ENCODE results near the gene GPC6. TPM values are rescaled to one million over a fixed set of nuclear protein-coding genes. Genes with fewer than 3 reads are reported as not detected.

The GPC6 gene
- total and polyA plus RNA-seq, 9 of the 15 experiments (the other 6 are each of a cell fraction or from before 2014, with no cell fraction given) = under 0.01 to 0.20 (median 0.01) TPM; not detected in 4

DNA sequence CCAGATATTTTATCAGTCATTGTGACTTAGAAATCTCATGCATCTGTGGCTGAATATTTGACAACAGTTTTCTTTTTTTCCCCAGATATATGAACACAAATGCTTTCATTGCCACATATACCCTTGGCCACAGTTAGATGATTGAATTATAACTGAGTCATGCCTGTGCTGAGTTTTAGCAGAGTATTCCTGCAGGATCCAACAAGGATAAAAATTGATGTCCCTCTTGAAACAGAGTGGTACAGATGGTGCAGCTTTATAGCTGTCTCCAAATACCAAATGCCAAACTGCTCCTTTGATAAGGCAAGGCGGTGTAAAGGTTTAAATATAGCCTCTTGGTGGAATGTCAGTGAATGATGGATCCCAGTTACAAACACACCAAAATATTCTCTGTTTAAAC lies 428.5 kb downstream of the GPC6 start:
- no peak for DNase-seq (ENCODE audit: extremely low read depth in 1 of 4, low spot score in 3 of 4)
- Histone ChIP-seq H3K4me1 (replicated peaks in 1 of 2; ENCODE audit: control insufficient read depth in 2 of 2, insufficient read depth in 2 of 2, low read length in 2 of 2) (no peaks in the 10 kb centered on the region), H3K4me2 (ENCODE audit: insufficient read depth, low read length) (no peak overlapping the region), H3K9me3 (replicated peaks; ENCODE audit: control insufficient read depth, insufficient read depth, low read depth, low read length) (no peaks in the 10 kb centered on the region), H3K27me3 (ENCODE audit: control insufficient read depth in 2 of 2, insufficient read depth in 2 of 2, low read length in 2 of 2) (no peaks in the 10 kb centered on the region), H3K79me2 (ENCODE audit: control insufficient read depth, insufficient read depth, low read length) (no peaks in the 10 kb centered on the region), H3K4me3 (no peak overlapping the region), H3K9ac (ENCODE audit: insufficient read depth in 1 of 2, low read depth in 2 of 2, low read length in 2 of 2) (no peak overlapping the region), H2AFZ (ENCODE audit: low read depth, low read length) (no peak overlapping the region), H3K27ac (ENCODE audit: extremely low read depth, low read depth, low read length) (no peak overlapping the region), H3K36me3 (ENCODE audit: control insufficient read depth, insufficient read depth, low read length) (no peaks in the 10 kb centered on the region), H4K20me1 (replicated peaks; ENCODE audit: control insufficient read depth, insufficient read depth, low read length) (no peaks in the 10 kb centered on the region), H3K9me1 (ENCODE audit: control insufficient read depth, insufficient read depth, low read length) (no peaks in the 10 kb centered on the region)
- WGBS (ENCODE audit: insufficient coverage, low coverage, missing lambda C conversion rate) = 0% methylated on average over 1 of the region's 1 CpG
- ChIA-PET CTCF (ENCODE audit: low intra/inter-chr PET ratio) (no interaction called here), POLR2A (no interaction called here)
- ATAC-seq = no peak
- intact Hi-C loops (cut with micrococcal nuclease) (no loop called here), in situ Hi-C loops (cut with MboI) (no loop called here)
- no peak for FAIRE-seq
- BruUV-seq (replicated peaks) = no TSS peak
- TF ChIP-seq ESRRB (CRISPR knock-in tag; IDR thresholded peaks at IDR 0.05; ENCODE audit: borderline replicate concordance) (no peak), BHLHE40 (IDR thresholded peaks at IDR 0.05; ENCODE audit: low read length) (no peak), TFAM (CRISPR knock-in tag; conservative IDR thresholded peaks at IDR 0.05) (no peak), ZNF263 (CRISPR knock-in tag; IDR thresholded peaks at IDR 0.05; ENCODE audit: borderline replicate concordance) (no peak), ZNF639 (CRISPR knock-in tag; conservative IDR thresholded peaks at IDR 0.05 in 1 of 2, IDR thresholded peaks at IDR 0.05 in 1 of 2) (no peak), JUNB (CRISPR knock-in tag; conservative IDR thresholded peaks at IDR 0.05) (no peak)
- TF ChIP-seq, protein P1, sequence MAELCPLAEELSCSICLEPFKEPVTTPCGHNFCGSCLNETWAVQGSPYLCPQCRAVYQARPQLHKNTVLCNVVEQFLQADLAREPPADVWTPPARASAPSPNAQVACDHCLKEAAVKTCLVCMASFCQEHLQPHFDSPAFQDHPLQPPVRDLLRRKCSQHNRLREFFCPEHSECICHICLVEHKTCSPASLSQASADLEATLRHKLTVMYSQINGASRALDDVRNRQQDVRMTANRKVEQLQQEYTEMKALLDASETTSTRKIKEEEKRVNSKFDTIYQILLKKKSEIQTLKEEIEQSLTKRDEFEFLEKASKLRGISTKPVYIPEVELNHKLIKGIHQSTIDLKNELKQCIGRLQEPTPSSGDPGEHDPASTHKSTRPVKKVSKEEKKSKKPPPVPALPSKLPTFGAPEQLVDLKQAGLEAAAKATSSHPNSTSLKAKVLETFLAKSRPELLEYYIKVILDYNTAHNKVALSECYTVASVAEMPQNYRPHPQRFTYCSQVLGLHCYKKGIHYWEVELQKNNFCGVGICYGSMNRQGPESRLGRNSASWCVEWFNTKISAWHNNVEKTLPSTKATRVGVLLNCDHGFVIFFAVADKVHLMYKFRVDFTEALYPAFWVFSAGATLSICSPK (IDR thresholded peaks at IDR 0.05; ENCODE audit: borderline replicate concordance) = no peak
- TF ChIP-seq, protein P2, sequence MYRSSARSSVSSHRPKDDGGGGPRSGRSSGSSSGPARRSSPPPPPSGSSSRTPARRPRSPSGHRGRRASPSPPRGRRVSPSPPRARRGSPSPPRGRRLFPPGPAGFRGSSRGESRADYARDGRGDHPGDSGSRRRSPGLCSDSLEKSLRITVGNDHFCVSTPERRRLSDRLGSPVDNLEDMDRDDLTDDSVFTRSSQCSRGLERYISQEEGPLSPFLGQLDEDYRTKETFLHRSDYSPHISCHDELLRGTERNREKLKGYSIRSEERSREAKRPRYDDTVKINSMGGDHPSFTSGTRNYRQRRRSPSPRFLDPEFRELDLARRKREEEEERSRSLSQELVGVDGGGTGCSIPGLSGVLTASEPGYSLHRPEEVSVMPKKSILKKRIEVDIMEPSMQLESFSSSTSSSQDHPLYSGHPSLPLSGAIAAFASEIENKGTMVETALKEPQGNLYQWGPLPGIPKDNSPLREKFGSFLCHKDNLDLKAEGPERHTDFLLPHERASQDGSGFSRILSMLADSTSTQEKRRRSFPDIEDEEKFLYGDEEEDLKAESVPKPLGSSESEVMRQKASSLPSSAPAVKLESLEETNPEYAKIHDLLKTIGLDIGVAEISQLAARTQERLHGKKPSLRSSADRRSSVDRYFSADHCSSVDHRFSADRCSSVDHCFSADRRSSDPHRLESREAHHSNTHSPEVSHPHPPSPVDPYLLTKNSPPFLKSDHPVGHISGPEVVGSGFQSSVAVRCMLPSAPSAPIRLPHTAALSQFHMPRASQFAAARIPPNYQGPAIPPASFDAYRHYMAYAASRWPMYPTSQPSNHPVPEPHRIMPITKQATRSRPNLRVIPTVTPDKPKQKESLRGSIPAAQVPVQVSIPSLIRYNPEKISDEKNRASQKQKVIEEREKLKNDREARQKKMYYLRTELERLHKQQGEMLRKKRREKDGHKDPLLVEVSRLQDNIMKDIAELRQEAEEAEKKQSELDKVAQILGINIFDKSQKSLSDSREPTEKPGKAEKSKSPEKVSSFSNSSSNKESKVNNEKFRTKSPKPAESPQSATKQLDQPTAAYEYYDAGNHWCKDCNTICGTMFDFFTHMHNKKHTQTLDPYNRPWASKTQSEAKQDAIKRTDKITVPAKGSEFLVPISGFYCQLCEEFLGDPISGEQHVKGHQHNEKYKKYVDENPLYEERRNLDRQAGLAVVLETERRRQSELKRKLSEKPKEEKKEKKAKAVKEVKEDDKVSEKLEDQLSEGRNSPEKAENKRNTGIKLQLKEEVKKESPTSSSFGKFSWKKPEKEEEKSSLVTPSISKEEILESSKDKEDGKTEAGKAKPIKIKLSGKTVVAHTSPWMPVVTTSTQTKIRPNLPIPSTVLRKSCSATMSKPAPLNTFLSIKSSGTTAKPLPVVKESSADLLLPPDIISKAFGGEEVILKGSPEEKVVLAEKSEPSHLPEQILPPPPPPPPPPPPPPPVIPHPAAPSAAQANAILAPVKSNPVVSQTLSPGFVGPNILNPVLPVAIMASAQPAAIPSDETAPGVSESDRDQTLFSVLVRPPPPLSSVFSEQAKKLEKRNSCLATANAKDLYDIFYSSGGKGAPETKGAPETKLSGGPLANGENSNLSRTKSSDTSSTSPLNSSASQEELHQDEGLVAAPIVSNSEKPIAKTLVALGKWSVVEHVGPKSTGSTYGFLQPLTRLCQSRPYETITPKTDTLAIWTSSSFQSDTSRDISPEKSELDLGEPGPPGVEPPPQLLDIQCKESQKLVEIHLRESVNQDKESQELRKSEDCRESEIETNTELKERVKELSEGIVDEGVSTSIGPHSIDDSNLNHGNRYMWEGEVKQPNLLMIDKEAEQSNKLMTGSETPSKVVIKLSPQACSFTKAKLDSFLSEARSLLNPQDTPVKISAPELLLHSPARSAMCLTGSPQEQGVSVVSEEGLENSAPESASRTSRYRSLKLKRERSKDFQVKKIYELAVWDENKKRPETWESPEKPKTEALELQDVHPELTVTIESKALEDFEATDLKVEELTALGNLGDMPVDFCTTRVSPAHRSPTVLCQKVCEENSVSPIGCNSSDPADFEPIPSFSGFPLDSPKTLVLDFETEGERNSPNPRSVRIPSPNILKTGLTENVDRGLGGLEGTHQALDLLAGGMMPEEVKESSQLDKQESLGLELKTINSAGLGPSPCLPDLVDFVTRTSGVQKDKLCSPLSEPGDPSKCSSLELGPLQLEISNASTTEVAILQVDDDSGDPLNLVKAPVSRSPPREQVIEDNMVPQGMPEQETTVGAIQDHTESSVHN (IDR thresholded peaks at IDR 0.05; ENCODE audit: borderline replicate concordance in 1 of 2, low read depth in 1 of 2) = no peak
